Activated naive CD8-positive, alpha-beta T cell treated with anti-CD3 and anti-CD28 coated beads for 36 hours (primary cell): Measurements from ENCODE around the gene PTPRO. TPM values are rescaled to one million over a fixed set of nuclear protein-coding genes. Genes with fewer than 3 reads are reported as not detected.

ENCODE experiments used
- DNase-seq: peaks from one replicate; pipeline ENCODE4 v3.0.0; 2021
- H3K27ac Mint-ChIP-seq: one replicate; pipeline ENCODE4 v1.8.0; 2022; ENCODE audit warnings: mild to moderate bottlenecking, moderate library complexity, mixed read lengths
- H3K27me3 Mint-ChIP-seq: one replicate; pipeline ENCODE4 v1.8.0; 2022; ENCODE audit warnings: mild to moderate bottlenecking, mixed read lengths
- H3K36me3 Mint-ChIP-seq: one replicate; pipeline ENCODE4 v1.8.0; 2021; ENCODE audit warnings: mild to moderate bottlenecking, mixed read lengths
- H3K4me1 Mint-ChIP-seq: one replicate; pipeline ENCODE4 v1.8.0; 2021; ENCODE audit warnings: mixed read lengths
- H3K4me3 Mint-ChIP-seq: one replicate; pipeline ENCODE4 v1.8.0; 2022; ENCODE audit warnings: mild to moderate bottlenecking, moderate library complexity, mixed read lengths
- H3K9me3 Mint-ChIP-seq: one replicate; pipeline ENCODE4 v1.8.0; 2022; ENCODE audit warnings: mixed read lengths
- total RNA-seq, 2 experiments: library from RNA; stranded (reverse); gene quantifications; one replicate each; pipeline ENCODE4 v1.2.3, GENCODE V29; 2021

PTPRO gene
- total RNA-seq, 2 experiments from 2014 or later, result 1.1 to 1.4 TPM

GRCh38 chr12:15453613-15454012, 131.3 kb downstream of the PTPRO start:
- peaks cover 12% of the 10 kb centered on the region for H3K9me3 Mint-ChIP-seq
- no peak for DNase-seq
- peaks cover 4% of the 10 kb centered on the region for H3K27me3 Mint-ChIP-seq

GRCh38 chr12:15458008-15458407, 135.7 kb downstream of the PTPRO start:
- Mint-ChIP-seq H3K27ac (no peak overlapping the region), H3K9me3 (peaks cover 16% of the 10 kb centered on the region), H3K4me3 (no peak overlapping the region), H3K36me3 (peaks cover 2% of the 10 kb centered on the region), H3K27me3 (peaks cover 11% of the 10 kb centered on the region), H3K4me1 (peaks cover 2% of the 10 kb centered on the region)
- DNase-seq, result no peak

More at GRCh38 chr12:15453613-15454012, 131.3 kb downstream of the PTPRO start:
- H3K4me1 Mint-ChIP-seq, result peaks cover 2% of the 10 kb centered on the region
- no peak overlapping the region for H3K27ac Mint-ChIP-seq
- H3K4me3 Mint-ChIP-seq, result no peak overlapping the region
- H3K36me3 Mint-ChIP-seq, result peaks cover 2% of the 10 kb centered on the region

- H3K4me3 Mint-ChIP-seq, result no peak overlapping the region
- no peak overlapping the region for H3K27ac Mint-ChIP-seq
- H3K27me3 Mint-ChIP-seq, result peaks cover 2% of the 10 kb centered on the region
- H3K36me3 Mint-ChIP-seq, result no peaks in the 10 kb centered on the region
- no peaks in the 10 kb centered on the region for H3K9me3 Mint-ChIP-seq
- no peak for DNase-seq
- no peaks in the 10 kb centered on the region for H3K4me1 Mint-ChIP-seq
These were observed 146.6 kb downstream of the PTPRO start for GRCh38 chr12:15468911-15469310.

GRCh38 chr12:15469356-15469755, 147.0 kb downstream of the PTPRO start:
- Mint-ChIP-seq H3K9me3 (no peaks in the 10 kb centered on the region), H3K4me3 (no peak overlapping the region), H3K4me1 (no peaks in the 10 kb centered on the region), H3K36me3 (no peaks in the 10 kb centered on the region), H3K27ac (no peak overlapping the region), H3K27me3 (no peaks in the 10 kb centered on the region)
- DNase-seq, result no peak

DNA sequence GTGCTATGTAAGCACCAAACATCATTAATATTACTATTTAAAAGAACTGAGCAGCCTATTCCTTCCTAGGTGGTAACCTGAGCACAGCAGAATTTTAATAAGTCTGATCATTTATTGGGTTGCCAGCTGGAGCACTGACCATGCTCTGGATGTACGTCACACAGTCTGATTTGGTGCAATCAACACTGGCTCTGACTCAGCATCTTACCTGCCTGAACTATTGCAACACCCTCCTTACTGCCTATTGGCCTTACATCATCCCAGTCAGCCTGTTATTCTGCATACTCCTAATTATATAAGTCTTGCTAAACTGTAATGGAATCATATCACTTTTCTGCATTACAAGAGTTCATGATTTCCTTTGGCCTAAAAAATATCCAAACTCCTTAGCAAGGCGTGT, 149.7 kb downstream of the PTPRO start:
- peaks cover 4% of the 10 kb centered on the region for H3K27me3 Mint-ChIP-seq
- H3K27ac Mint-ChIP-seq, result no peak overlapping the region
- H3K9me3 Mint-ChIP-seq, result no peaks in the 10 kb centered on the region
- H3K4me3 Mint-ChIP-seq, result no peak overlapping the region
- no peak for DNase-seq
- H3K4me1 Mint-ChIP-seq, result no peaks in the 10 kb centered on the region
- H3K36me3 Mint-ChIP-seq, result no peaks in the 10 kb centered on the region

- H3K27me3 Mint-ChIP-seq, result peaks cover 7% of the 10 kb centered on the region
- DNase-seq, result no peak
- no peaks in the 10 kb centered on the region for H3K9me3 Mint-ChIP-seq
- H3K4me1 Mint-ChIP-seq, result no peaks in the 10 kb centered on the region
- H3K27ac Mint-ChIP-seq, result no peak overlapping the region
- no peaks in the 10 kb centered on the region for H3K36me3 Mint-ChIP-seq
- H3K4me3 Mint-ChIP-seq, result no peak overlapping the region
These were observed 152.5 kb downstream of the PTPRO start for GRCh38 chr12:15474766-15475165.

GRCh38 chr12:15477761-15478160, 155.5 kb downstream of the PTPRO start:
- H3K4me1 Mint-ChIP-seq, result no peaks in the 10 kb centered on the region
- H3K9me3 Mint-ChIP-seq, result no peaks in the 10 kb centered on the region
- H3K27ac Mint-ChIP-seq, result no peak overlapping the region
- H3K36me3 Mint-ChIP-seq, result no peaks in the 10 kb centered on the region
- no peak overlapping the region for H3K4me3 Mint-ChIP-seq
- no peak for DNase-seq
- H3K27me3 Mint-ChIP-seq, result peaks cover 7% of the 10 kb centered on the region

DNA sequence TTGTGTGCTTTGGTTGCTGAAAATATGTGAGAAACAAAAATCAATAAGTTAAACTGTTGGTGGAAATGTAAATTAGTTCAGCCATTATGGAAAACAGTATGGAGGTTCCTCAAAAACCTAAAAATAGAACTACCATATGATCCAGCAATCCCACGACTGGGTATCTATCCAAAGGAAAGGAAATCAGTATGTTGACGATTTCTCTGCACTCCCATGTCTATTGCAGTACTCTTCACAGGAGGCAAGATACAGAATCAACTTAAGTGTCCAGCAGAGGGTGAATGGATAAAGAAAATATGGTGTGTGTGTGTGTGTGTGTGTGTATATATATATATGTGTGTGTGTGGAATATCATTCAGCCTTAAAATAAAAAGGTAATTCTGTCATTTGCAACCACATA, 159.5 kb downstream of the PTPRO start:
- Mint-ChIP-seq H3K27ac (no peak overlapping the region), H3K4me1 (no peaks in the 10 kb centered on the region), H3K9me3 (no peaks in the 10 kb centered on the region), H3K36me3 (no peaks in the 10 kb centered on the region), H3K27me3 (peaks cover 8% of the 10 kb centered on the region), H3K4me3 (no peak overlapping the region)
- no peak for DNase-seq

- DNase-seq, result no peak
- H3K4me1 Mint-ChIP-seq, result no peaks in the 10 kb centered on the region
- H3K36me3 Mint-ChIP-seq, result no peaks in the 10 kb centered on the region
- no peaks in the 10 kb centered on the region for H3K9me3 Mint-ChIP-seq
- H3K4me3 Mint-ChIP-seq, result no peak overlapping the region
- peaks cover 5% of the 10 kb centered on the region for H3K27me3 Mint-ChIP-seq
- H3K27ac Mint-ChIP-seq, result no peak overlapping the region
These were observed 163.2 kb downstream of the PTPRO start for GRCh38 chr12:15485466-15485865.

DNA sequence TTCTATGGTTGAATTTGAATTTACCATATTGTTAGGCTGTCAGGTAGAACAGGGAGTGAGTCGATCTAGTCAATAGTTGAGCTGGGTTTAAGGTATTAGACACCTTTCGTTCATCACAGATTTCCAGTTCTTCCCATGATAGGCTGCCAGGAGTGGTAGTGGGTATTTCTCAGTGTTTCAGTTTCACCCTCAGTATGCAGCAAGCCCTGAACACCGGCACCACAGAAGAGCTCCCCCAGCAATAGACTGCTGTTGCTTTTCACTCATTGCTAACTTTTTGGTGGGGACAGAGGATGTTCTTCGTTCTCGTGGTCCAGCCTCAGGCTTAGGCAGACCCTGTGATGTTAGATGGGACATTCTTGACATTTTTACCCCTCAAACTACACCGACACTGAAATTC, 164.6 kb downstream of the PTPRO start:
- Mint-ChIP-seq H3K36me3 (no peaks in the 10 kb centered on the region), H3K4me1 (no peaks in the 10 kb centered on the region), H3K27me3 (peaks cover 8% of the 10 kb centered on the region), H3K4me3 (no peak overlapping the region), H3K27ac (no peak overlapping the region), H3K9me3 (no peaks in the 10 kb centered on the region)
- DNase-seq, result no peak

DNA sequence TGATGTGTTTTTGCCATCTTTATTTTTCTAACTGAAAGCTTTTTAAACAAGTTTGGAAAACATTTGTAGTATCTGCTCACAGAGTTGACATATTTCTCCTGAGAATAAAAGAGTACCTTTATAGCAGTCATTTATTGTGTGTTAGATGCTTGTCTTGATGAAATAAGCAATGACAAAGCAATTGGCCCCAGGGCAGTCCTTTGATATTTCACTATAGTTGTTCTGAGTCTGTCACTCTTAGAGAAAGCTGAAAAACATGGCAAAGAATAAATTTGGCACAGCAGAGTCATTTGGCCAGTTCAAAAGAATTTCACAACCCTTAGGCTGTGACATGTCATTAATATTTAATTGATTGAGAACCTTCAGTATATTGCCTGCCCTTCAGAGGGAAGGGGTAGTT, 166.2 kb downstream of the PTPRO start:
- Mint-ChIP-seq H3K36me3 (no peaks in the 10 kb centered on the region), H3K4me3 (no peak overlapping the region), H3K27me3 (peaks cover 14% of the 10 kb centered on the region), H3K9me3 (peaks cover 3% of the 10 kb centered on the region), H3K27ac (no peak overlapping the region), H3K4me1 (no peaks in the 10 kb centered on the region)
- DNase-seq, result no peak

DNA sequence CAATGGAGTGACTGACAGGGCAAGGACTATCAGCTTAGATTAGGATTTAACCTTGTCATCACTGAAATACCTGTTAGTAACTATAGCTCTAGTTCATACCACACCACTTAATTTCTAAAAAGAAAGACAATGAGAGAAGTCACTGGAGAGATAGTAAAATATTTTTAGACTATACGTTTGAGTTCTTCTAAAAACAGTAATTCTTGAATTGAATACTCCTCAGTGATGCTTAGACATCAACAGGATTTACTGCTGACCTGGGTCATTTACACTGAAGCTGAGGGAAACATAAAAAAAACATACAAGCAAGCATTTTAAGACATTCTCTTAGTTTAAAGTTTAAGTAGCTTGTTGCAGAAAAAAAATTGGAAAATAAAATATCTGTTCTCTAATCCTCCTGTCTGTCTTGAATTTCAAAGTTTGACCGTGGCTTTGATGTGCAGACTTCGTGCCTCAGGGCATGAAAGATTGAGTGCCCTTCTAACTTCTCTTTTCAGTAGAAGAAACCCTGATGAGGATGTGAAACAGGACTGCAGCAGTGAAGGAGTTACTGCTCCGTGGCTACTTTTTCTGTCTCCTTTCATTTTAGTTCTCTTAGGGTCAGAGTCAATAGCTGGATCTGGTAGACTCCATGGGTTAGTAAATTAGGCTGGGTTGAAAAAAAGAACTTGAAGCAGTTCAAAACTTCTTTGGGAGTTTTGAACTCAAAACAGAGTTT, 172.2 kb downstream of the PTPRO start:
- DNase-seq, result no peak
- H3K27me3 Mint-ChIP-seq, result peaks cover 28% of the 10 kb centered on the region

DNA sequence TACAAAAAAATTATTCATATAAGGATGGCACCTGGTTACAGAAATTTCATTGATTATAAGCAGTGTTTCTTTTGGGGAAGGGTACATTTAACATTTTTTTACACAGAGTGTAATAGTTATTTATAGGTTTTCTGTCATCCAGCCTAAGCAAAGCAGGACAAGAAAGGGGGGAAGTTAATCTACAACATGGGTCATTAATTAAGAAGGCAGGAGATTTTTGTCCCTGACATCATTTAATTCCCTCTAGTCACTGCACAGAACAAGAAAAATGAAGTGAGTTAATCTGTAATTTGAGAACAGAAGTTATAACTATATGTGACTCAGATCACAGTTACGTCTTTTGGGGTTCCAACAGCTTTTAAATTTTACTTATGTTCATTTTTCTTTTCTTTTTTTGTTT, 173.4 kb downstream of the PTPRO start:
- Mint-ChIP-seq H3K9me3 (peaks cover 3% of the 10 kb centered on the region), H3K4me3 (no peak overlapping the region), H3K36me3 (no peaks in the 10 kb centered on the region), H3K4me1 (peaks cover 5% of the 10 kb centered on the region), H3K27me3 (peaks cover 34% of the 10 kb centered on the region), H3K27ac (no peak overlapping the region)
- no peak for DNase-seq

More for the DNA sequence above, 172.2 kb downstream of the PTPRO start:
- peaks cover 5% of the 10 kb centered on the region for H3K4me1 Mint-ChIP-seq
- no peaks in the 10 kb centered on the region for H3K36me3 Mint-ChIP-seq
- H3K4me3 Mint-ChIP-seq, result no peak overlapping the region
- H3K9me3 Mint-ChIP-seq, result peaks cover 3% of the 10 kb centered on the region
- no peak overlapping the region for H3K27ac Mint-ChIP-seq

- no peak for DNase-seq
- Mint-ChIP-seq H3K27me3 (peaks cover 30% of the 10 kb centered on the region), H3K27ac (no peak overlapping the region), H3K36me3 (no peaks in the 10 kb centered on the region), H3K4me3 (no peak overlapping the region), H3K9me3 (peaks cover 3% of the 10 kb centered on the region), H3K4me1 (peaks cover 5% of the 10 kb centered on the region)
These were observed 174.4 kb downstream of the PTPRO start for GRCh38 chr12:15496738-15497137.

DNA sequence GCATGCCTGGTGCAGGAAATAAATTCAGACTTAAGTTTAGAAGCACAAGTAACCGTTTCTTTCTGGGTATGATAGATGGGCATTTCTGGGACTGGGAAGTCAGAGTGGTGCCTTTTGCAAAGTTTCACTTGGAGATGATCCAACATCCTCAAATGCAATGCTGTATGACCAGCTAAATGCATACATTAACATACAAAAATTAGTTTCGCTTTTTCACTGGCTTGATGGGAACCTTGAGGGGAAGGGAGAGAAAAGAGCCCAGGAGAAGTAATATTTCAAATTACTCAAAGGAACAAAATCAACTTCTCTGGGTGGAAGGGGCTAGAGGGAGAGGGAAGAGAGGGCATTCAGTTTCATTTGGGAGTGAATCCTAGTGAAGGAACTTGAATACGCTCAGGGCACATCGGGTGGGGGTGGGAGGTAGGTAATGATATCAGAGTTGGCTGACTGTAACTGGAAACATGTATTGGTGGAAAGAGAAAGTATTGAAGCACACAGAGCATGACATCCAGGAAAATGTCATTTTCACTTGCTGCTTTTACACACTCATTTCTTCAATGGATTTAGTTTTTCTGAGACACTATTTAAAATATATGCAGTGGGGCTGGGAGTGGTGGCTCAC, 175.5 kb downstream of the PTPRO start:
- no peak for DNase-seq
- Mint-ChIP-seq H3K4me3 (no peak overlapping the region), H3K27ac (peak overlapping the region; percentile 5), H3K4me1 (peaks cover 5% of the 10 kb centered on the region), H3K27me3 (peaks cover 30% of the 10 kb centered on the region), H3K9me3 (no peaks in the 10 kb centered on the region), H3K36me3 (no peaks in the 10 kb centered on the region)

DNA sequence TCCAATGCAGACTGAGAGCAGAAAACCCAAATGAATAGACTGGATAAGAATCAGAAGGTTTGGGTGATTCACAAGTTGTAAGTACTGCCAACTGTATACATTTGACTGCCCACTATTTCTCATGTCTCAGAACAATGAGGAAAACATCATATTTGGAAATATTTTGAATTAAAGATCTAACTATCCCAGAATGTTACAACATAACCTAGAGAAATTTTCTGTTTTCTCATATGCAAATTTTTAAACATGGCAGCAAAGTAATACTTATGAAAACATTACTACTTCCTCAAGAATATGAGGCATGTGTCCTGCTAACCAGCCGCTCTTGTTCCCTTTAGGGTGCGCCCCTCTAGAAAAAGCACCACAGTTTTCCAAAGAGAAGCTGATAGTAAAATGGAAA, 179.9 kb downstream of the PTPRO start:
- Mint-ChIP-seq H3K4me3 (no peak overlapping the region), H3K36me3 (no peaks in the 10 kb centered on the region), H3K27ac (no peak overlapping the region), H3K27me3 (peaks cover 27% of the 10 kb centered on the region), H3K9me3 (no peaks in the 10 kb centered on the region), H3K4me1 (peaks cover 5% of the 10 kb centered on the region)
- no peak for DNase-seq
